ENCODE results near the gene PEX7.

- TF ChIP-seq EP300 (IDR thresholded peaks at IDR 0.05; ENCODE audit: low read depth), result no peak
- no peak for TF ChIP-seq CTCF (IDR thresholded peaks at IDR 0.05)
Observed at GRCh38 chr6:136780972-136781371, 41.4 kb upstream of the PEX7 start.

Measured in transverse colon (tissue), 3 donors.